Cardiac muscle cell (in vitro differentiated cells and primary cell): Measurements from ENCODE around the gene ACE2. TPM values are rescaled to one million over a fixed set of nuclear protein-coding genes. Genes with fewer than 3 reads are reported as not detected.

Experiments used
- DNase-seq, 2 donors: peaks; one replicate each; pipeline versions ENCODE4 v3.0.0 to v3.0.0-alpha.2; 2010 to 2017; ENCODE audit warnings: low read depth in 1 of 2, low spot score in 1 of 2
- H3K27ac ChIP-seq: fragments of 200-600 bp; sonication (generic); 2 replicates; pipeline ENCODE4 v1.5.1; 2016
- H3K27me3 ChIP-seq: fragments of 200-600 bp; sonication (generic); 2 replicates; pipeline ENCODE4 v1.6.0; 2016; ENCODE audit warnings: control low read depth
- H3K36me3 ChIP-seq: fragments of 200-600 bp; sonication (generic); 2 replicates; pipeline ENCODE4 v1.5.1; 2016; ENCODE audit warnings: control low read depth
- H3K4me1 ChIP-seq: fragments of 200-600 bp; sonication (generic); 2 replicates; pipeline ENCODE4 v1.8.1; 2017; ENCODE audit warnings: low read depth, mild to moderate bottlenecking, mixed run types
- H3K4me3 ChIP-seq: fragments of 200-600 bp; sonication (generic); 2 replicates; pipeline ENCODE4 v1.5.1; 2016; ENCODE audit warnings: mild to moderate bottlenecking
- H3K9me3 ChIP-seq: fragments of 200-600 bp; sonication (generic); 2 replicates; pipeline ENCODE4 v1.5.1; 2017; ENCODE audit warnings: low read depth, mild to moderate bottlenecking, control low read depth
- polyA plus RNA-seq: library from polyadenylated mRNA; unstranded; fragments of >200 nt; fragmentation: Nextera tagmentation; extraction: Ambion mirVana; gene quantifications from 2 replicates; pipeline ENCODE4 v1.2.1, GENCODE V29; 2016
- total RNA-seq: library from RNA; depleted of rRNA; stranded (reverse); fragments of >200 nt; gene quantifications from 2 replicates; pipeline ENCODE4 v1.2.3, GENCODE V29; 2016
- TF ChIP-seq, protein P1 (sequence below): IDR thresholded peaks from 2 replicates; pipeline ENCODE4 v1.5.1; 2012; ENCODE audit warnings: low read depth, mild to moderate bottlenecking, low read length

ACE2 gene
- total and polyA plus RNA-seq, 2 experiments from 2014 or later, result 0.74 to 1.6 TPM

DNA sequence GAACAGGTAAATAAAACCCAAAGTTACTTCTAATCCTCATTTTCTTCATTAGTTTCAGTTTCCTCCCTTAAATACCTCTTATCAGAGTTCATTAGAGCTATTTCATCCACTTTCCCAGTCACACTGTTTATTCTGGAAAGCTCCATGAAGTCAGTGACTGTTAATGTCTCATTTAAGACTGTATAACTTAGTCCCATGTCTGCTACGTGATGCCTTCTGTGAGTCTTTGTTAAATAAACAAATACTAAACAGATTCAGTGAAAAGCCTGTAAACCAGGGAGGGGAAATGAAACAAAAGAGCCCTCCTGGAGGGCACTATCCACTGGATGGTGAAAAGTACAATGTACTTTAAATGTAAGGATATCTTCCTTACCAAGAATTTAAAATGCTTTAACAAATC is 24.7 kb downstream of the ACE2 start:
- TF ChIP-seq, protein P1, sequence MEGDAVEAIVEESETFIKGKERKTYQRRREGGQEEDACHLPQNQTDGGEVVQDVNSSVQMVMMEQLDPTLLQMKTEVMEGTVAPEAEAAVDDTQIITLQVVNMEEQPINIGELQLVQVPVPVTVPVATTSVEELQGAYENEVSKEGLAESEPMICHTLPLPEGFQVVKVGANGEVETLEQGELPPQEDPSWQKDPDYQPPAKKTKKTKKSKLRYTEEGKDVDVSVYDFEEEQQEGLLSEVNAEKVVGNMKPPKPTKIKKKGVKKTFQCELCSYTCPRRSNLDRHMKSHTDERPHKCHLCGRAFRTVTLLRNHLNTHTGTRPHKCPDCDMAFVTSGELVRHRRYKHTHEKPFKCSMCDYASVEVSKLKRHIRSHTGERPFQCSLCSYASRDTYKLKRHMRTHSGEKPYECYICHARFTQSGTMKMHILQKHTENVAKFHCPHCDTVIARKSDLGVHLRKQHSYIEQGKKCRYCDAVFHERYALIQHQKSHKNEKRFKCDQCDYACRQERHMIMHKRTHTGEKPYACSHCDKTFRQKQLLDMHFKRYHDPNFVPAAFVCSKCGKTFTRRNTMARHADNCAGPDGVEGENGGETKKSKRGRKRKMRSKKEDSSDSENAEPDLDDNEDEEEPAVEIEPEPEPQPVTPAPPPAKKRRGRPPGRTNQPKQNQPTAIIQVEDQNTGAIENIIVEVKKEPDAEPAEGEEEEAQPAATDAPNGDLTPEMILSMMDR, result no peak
- no peak for DNase-seq
- H3K9me3 ChIP-seq, result no peaks in the 10 kb centered on the region

DNA sequence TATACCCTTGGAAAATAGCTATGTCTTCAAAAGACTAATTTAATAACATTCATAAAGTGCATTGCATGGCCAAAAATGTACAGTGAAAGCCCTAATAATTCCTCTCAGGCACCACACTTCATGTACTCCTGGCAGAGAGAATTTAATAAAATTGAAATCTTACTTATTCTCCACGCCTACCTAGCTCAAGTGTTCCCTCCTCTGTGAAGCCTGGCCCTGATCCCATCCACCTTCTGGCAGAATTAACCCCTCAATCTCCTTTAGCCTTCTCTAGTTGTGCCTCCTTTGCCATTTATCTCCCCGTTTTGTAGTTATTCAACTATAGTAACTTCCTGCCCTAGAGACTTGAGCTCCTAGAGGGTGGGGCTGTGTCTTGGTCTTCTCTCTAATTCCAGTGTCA is 26.7 kb downstream of the ACE2 start:
- TF ChIP-seq, protein P1, result no peak
- H3K27me3 ChIP-seq, result no peaks in the 10 kb centered on the region
- H3K36me3 ChIP-seq, result no peaks in the 10 kb centered on the region
- DNase-seq, result no peak
- H3K9me3 ChIP-seq, result no peaks in the 10 kb centered on the region
- H3K27ac ChIP-seq, result no peak overlapping the region
- H3K4me3 ChIP-seq, result no peak overlapping the region
- H3K4me1 ChIP-seq, result no peaks in the 10 kb centered on the region

More for the DNA sequence above, 24.7 kb downstream of the ACE2 start:
- no peaks in the 10 kb centered on the region for H3K27me3 ChIP-seq
- no peaks in the 10 kb centered on the region for H3K4me1 ChIP-seq
- no peak overlapping the region for H3K4me3 ChIP-seq
- H3K27ac ChIP-seq, result no peak overlapping the region
- no peaks in the 10 kb centered on the region for H3K36me3 ChIP-seq

DNA sequence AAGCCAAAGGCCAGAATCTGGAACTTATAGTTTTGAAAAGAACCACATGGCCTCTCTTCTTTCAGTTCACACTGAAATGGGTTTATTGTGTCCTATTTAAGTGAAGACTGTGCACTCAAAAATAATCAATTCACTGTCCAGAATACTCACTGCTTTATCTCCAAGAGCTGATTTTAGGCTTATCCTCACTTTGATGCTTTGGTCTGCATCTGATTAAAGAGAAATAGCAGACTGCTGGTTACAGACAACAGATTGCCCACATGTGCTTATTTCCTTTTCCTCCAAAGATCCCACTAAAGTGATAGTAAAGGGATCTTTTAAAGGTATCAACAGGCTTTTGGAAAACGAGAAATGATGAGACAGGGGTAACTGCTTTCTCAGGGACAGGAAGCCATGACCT is 30.6 kb downstream of the ACE2 start:
- H3K36me3 ChIP-seq, result no peaks in the 10 kb centered on the region
- DNase-seq, result no peak
- no peaks in the 10 kb centered on the region for H3K27me3 ChIP-seq
- H3K27ac ChIP-seq, result no peak overlapping the region
- TF ChIP-seq, protein P1, result no peak
- no peaks in the 10 kb centered on the region for H3K4me1 ChIP-seq
- no peak overlapping the region for H3K4me3 ChIP-seq
- no peaks in the 10 kb centered on the region for H3K9me3 ChIP-seq

DNA sequence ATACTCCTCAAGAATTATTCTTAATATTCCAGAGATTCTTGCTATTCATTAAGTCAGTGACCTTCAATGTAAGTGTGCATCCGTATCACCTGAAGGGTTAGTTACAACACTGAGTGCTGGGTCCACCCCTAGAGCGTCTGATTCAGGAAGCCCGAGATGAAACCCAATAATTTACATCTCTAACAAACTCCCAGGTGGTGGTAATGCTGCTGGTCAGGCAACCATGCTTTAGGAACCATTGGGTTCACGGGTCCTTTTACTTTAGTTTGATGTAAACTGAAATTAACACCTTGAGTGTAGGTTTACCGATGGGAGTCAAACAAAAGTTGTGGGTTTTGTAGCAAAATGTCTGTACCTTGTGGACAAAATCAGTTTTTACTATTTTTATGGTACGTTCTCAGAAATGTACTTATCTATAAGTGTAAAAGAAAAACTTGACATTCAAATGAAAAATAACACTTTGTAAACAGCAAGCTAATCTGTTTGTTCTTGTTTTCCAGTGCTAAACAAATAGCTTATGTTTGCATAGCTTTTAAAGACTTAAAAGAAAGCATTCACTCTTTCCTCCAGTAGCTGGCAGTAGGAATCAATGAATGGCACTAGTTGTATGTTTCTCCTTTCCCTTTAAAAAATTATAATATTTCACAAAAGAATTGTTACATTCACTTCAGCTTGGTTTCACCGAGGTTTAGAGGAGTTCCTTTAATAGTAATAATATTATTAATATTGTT is 32.7 kb downstream of the ACE2 start:
- no peaks in the 10 kb centered on the region for H3K4me1 ChIP-seq
- no peaks in the 10 kb centered on the region for H3K36me3 ChIP-seq
- H3K9me3 ChIP-seq, result no peaks in the 10 kb centered on the region
- H3K27ac ChIP-seq, result no peak overlapping the region
- TF ChIP-seq, protein P1, result peak; percentile 59
- H3K27me3 ChIP-seq, result no peaks in the 10 kb centered on the region
- DNase-seq, result peak in 1 of 2 donors; percentile 51
- no peak overlapping the region for H3K4me3 ChIP-seq

DNA sequence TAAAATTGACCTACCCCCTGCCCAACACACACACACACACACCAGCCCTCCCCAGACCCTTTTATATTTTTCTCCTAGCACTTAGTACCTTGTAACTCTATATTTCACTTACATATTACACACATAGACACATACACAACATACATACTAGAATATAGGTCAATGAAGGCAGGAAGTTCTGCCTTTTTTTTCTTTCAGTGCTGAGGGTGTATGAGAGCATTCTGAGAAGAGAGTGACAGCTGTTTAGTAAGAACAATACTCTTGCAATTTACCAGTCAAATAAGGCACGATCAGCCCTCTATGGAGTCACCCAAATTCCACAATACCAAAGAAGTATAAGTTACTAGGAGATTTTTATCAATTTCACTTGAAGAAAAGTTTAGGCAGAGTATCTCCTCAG is 33.5 kb downstream of the ACE2 start:
- H3K27me3 ChIP-seq, result no peaks in the 10 kb centered on the region
- no peak for DNase-seq
- TF ChIP-seq, protein P1, result no peak
- H3K27ac ChIP-seq, result no peak overlapping the region
- H3K9me3 ChIP-seq, result no peaks in the 10 kb centered on the region
- no peak overlapping the region for H3K4me3 ChIP-seq
- no peaks in the 10 kb centered on the region for H3K36me3 ChIP-seq
- no peaks in the 10 kb centered on the region for H3K4me1 ChIP-seq

DNA sequence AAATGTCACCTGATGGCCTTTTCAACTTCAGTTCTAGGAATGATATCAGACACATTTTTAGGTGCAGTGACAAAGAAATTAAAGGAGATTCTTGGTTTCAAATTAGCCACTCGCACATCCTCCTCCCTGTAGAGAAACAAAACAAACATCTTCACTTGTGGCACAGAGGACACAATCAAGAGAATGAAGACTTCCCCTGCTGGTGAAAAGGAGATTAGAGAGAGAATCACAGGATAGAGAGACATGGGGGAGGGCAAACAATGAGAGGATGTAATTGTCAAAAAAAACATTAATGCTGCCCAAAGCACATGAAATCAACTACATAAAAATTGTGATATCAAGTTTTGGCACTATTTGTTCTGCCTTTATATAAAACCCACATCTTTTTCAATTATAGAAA is 34.5 kb downstream of the ACE2 start:
- no peak for DNase-seq
- H3K27me3 ChIP-seq, result no peaks in the 10 kb centered on the region
- TF ChIP-seq, protein P1, result peak; percentile 20

More for the DNA sequence above, 34.5 kb downstream of the ACE2 start:
- no peaks in the 10 kb centered on the region for H3K36me3 ChIP-seq
- H3K27ac ChIP-seq, result no peak overlapping the region
- no peak overlapping the region for H3K4me3 ChIP-seq
- no peaks in the 10 kb centered on the region for H3K4me1 ChIP-seq
- H3K9me3 ChIP-seq, result no peaks in the 10 kb centered on the region
